Cardiac muscle cell (in vitro differentiated cells and primary cell): ENCODE measurements around the gene DAZAP1. TPM values are rescaled to one million over a fixed set of nuclear protein-coding genes. Genes with fewer than 3 reads are reported as not detected.

Experiments used
- DNase-seq, 2 donors: peaks; one replicate each; pipeline versions ENCODE4 v3.0.0 to v3.0.0-alpha.2; 2010 to 2017; ENCODE audit warnings: low read depth in 1 of 2, low spot score in 1 of 2
- H3K27ac ChIP-seq: fragments of 200-600 bp; sonication (generic); 2 replicates; pipeline ENCODE4 v1.5.1; 2016
- H3K27me3 ChIP-seq: fragments of 200-600 bp; sonication (generic); 2 replicates; pipeline ENCODE4 v1.6.0; 2016; ENCODE audit warnings: control low read depth
- H3K36me3 ChIP-seq: fragments of 200-600 bp; sonication (generic); 2 replicates; pipeline ENCODE4 v1.5.1; 2016; ENCODE audit warnings: control low read depth
- H3K4me1 ChIP-seq: fragments of 200-600 bp; sonication (generic); 2 replicates; pipeline ENCODE4 v1.8.1; 2017; ENCODE audit warnings: low read depth, mild to moderate bottlenecking, mixed run types
- H3K4me3 ChIP-seq: fragments of 200-600 bp; sonication (generic); 2 replicates; pipeline ENCODE4 v1.5.1; 2016; ENCODE audit warnings: mild to moderate bottlenecking
- H3K9me3 ChIP-seq: fragments of 200-600 bp; sonication (generic); 2 replicates; pipeline ENCODE4 v1.5.1; 2017; ENCODE audit warnings: low read depth, mild to moderate bottlenecking, control low read depth
- polyA plus RNA-seq: library from polyadenylated mRNA; unstranded; fragments of >200 nt; fragmentation: Nextera tagmentation; extraction: Ambion mirVana; gene quantifications from 2 replicates; pipeline ENCODE4 v1.2.1, GENCODE V29; 2016
- total RNA-seq: library from RNA; depleted of rRNA; stranded (reverse); fragments of >200 nt; gene quantifications from 2 replicates; pipeline ENCODE4 v1.2.3, GENCODE V29; 2016
- TF ChIP-seq, protein P1 (sequence below): IDR thresholded peaks from 2 replicates; pipeline ENCODE4 v1.5.1; 2012; ENCODE audit warnings: low read depth, mild to moderate bottlenecking, low read length

Gene DAZAP1
- total and polyA plus RNA-seq, 2 experiments from 2014 or later: 43.0 to 112 TPM

DNA sequence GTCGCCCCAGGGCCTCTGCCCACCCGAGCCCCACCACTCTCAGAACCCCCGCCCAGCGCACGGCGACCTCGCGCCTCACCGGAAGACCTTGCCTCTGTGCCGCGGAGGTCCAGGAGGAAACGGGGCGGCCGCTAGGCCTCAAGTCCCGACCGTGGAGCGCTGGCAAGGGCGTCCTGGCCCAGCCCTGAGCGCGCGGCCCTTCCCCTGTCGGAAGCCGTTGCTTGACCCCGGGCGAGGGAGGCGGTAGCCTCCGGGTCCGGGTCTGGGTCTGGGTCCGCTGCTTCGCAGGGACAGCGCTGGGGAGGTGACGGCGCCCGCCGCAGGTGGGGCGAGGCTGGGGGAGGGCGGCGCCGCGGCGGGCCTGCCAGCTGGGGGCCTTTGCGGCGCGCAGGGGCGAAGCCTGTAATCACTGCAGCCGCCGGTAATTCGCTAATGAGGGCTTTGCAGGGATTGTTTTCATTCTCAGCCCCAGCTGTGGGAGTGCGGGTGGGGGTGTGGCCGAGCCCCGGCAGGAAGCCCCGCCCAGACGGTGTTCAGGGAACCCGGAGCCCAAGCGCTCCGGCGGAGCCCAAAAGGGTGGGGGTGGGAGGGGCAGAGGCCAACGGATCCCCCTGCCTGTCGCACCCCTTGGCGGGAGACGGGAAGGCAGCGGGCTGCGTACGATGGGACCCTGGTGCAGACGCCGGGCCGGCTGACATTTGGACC lies 63.1 kb downstream of the DAZAP1 start:
- TF ChIP-seq, protein P1, sequence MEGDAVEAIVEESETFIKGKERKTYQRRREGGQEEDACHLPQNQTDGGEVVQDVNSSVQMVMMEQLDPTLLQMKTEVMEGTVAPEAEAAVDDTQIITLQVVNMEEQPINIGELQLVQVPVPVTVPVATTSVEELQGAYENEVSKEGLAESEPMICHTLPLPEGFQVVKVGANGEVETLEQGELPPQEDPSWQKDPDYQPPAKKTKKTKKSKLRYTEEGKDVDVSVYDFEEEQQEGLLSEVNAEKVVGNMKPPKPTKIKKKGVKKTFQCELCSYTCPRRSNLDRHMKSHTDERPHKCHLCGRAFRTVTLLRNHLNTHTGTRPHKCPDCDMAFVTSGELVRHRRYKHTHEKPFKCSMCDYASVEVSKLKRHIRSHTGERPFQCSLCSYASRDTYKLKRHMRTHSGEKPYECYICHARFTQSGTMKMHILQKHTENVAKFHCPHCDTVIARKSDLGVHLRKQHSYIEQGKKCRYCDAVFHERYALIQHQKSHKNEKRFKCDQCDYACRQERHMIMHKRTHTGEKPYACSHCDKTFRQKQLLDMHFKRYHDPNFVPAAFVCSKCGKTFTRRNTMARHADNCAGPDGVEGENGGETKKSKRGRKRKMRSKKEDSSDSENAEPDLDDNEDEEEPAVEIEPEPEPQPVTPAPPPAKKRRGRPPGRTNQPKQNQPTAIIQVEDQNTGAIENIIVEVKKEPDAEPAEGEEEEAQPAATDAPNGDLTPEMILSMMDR: no peak
- Histone ChIP-seq H3K36me3 (no peaks in the 10 kb centered on the region), H3K9me3 (no peaks in the 10 kb centered on the region), H3K27me3 (peaks cover 83% of the 10 kb centered on the region), H3K4me1 (peaks cover 12% of the 10 kb centered on the region), H3K4me3 (peak overlapping the region; percentile 31), H3K27ac (no peak overlapping the region)
- peak in 1 of 2 donors; percentile 48 for DNase-seq

DNA sequence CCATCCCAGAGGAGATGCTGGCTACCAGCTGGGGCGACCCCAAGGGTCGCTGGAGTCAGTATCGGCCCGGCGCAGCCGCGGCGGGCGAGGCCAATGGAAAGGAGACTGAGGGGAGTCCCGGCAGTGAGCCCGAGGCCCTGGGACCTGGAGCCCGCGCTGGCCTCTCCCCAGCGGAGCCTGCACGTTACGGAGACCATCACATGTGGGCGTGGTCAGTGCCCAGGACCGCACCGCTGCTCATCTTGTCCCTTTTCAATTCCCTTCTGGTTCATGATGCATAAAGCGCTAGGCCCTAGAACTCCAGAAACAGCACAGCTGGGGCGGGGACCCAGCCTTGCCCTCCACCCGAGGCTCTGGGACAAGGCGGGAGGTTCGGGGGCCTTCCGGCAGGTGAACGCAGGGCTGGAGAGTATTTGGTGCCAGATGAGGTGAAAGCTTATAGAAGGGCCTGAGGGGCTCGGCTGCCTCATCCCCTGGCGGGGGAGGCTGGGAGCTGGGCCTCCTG lies 63.7 kb downstream of the DAZAP1 start:
- peaks cover 12% of the 10 kb centered on the region for H3K4me1 ChIP-seq
- H3K27me3 ChIP-seq: peaks cover 77% of the 10 kb centered on the region
- no peaks in the 10 kb centered on the region for H3K36me3 ChIP-seq
- H3K4me3 ChIP-seq: peak overlapping the region; percentile 31
- H3K27ac ChIP-seq: no peak overlapping the region
- peak in 1 of 2 donors; percentile 44 for DNase-seq
- H3K9me3 ChIP-seq: no peaks in the 10 kb centered on the region
- TF ChIP-seq, protein P1: peak; percentile 28

DNA sequence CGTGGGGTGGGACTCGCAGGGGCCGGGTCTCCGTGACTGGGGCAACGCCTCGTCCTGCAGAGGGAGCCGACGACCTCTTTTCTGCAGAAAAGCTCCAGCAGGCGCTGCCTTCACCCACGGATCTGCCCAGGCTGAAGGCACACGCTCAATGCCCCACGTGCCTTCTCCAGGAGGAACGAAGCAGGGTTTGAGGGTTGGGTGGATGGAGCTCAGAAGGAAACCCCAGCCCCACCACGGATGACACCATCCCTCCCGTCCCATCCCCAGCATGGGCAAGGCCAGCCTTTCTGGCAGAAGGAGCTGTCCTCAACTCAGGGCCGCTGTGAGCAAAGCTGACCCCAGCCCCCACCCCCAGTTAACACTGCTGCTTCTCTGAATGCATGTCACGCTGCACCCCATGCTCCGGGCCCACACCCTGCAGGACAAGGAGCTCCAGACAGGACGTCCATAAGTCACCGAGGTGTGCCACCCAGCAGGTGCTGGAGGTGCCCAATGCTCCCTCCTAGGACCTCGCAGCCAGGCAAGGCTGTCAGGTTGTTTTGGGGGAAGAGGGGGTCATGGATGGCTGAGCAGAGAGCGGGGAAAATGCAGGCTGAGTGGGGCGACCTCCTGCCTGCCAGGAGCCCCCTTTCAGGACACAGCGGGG lies 64.3 kb downstream of the DAZAP1 start:
- TF ChIP-seq, protein P1: no peak
- Histone ChIP-seq H3K27me3 (peaks cover 72% of the 10 kb centered on the region), H3K4me1 (peaks cover 12% of the 10 kb centered on the region), H3K27ac (no peak overlapping the region), H3K36me3 (no peaks in the 10 kb centered on the region), H3K4me3 (no peak overlapping the region), H3K9me3 (no peaks in the 10 kb centered on the region)
- DNase-seq: no peak

DNA sequence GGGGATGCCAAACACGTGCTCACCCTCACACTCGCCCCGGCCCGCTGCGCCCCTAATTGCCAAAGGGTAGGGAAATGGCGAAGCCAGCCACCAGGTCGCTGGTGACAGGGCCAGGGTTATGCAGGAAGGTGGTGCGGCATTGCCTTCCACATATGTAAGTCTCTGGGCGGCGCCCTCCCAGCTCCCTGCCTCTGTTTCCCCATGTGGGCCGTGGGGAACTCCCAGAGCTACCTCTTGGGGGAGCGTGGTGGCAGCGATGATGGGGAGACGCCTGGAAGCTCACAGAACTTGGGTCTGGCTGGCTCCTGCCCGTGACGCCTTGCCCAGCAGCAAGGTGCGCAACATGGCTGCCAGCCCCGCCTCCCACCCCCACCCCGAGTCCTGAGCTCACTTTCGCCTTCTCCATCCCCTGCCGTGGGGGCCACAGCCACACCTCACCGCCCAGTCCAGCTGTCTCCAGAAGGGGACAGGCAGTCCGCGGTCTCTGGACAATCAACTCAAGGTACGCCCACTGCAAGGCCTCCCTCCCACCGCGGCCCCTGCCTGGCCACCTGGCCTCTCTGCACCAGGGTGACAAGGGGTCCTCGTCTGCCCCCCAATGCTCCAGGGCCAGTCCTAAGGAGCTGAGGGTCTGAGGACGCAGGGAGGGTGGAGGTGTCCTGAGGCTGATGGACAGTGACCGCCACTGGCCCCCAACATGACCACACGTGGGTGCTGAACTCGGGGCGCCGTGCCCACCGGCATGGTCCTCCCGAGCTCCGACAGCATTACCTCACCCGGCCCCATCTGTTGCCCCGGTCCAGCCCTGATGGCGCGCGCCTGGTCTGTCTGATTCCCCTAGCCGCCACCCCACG lies 65.1 kb downstream of the DAZAP1 start:
- H3K9me3 ChIP-seq: no peaks in the 10 kb centered on the region
- H3K4me1 ChIP-seq: peaks cover 12% of the 10 kb centered on the region
- H3K27ac ChIP-seq: no peak overlapping the region
- TF ChIP-seq, protein P1: no peak
- no peak overlapping the region for H3K4me3 ChIP-seq
- peaks cover 63% of the 10 kb centered on the region for H3K27me3 ChIP-seq
- no peak for DNase-seq
- H3K36me3 ChIP-seq: no peaks in the 10 kb centered on the region

DNA sequence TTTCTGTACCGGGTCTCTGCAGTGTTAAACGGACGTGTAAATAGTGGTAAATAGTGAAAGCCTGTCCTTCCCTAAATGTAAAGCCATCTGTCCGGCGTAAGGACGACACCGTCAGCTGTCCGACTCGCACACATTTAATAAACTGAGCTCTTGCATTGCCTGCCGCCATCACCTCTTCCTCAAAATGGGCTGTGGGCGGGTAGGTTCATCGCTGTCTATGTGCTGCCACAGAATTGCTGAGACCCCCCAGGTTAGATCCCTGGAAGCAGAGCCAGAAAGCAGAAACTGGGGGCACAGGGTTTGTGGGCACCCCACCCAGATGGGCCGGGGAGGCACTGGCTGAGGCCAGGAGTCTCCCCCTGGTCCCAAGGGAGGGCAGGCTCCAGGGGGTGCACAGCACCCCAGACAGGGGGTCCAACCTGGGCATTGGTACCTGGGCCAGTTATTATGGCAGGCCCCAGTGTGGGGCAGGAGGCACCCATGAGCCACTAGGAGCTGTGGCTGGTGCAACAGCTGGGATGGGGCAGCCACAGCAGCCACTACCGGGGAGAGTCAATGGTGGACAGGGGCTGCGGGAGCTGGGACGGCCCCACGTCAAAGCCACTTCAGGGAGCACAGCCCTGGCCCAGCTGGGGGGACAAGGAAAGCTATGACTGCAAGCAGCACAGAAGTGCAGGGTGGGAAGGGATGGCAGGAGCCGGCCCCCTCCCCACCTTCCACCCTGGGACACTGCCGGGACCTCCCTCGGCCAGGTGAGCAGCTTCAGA lies 65.9 kb downstream of the DAZAP1 start:
- Histone ChIP-seq H3K4me3 (no peak overlapping the region), H3K36me3 (no peaks in the 10 kb centered on the region), H3K4me1 (peaks cover 9% of the 10 kb centered on the region), H3K27me3 (peaks cover 55% of the 10 kb centered on the region), H3K9me3 (no peaks in the 10 kb centered on the region), H3K27ac (no peak overlapping the region)
- TF ChIP-seq, protein P1: no peak
- DNase-seq: no peak
